HFF-Myc (cell line): Measurements from ENCODE around the gene TMEM217.
"Not testable (repeated sequence)": the region's sequence is repeated elsewhere in the genome, so short reads cannot be mapped to it uniquely, and the experiment has no call there.

Source experiments
- DNase-seq: peaks from one replicate; pipeline ENCODE4 v3.0.0-alpha.2; 2011; ENCODE audit warnings: low read depth; ENCODE audit errors: extremely low read depth
- H3K4me3 ChIP-seq: replicated peaks from 2 replicates; pipeline ENCODE4 v1.5.1; 2011; ENCODE audit warnings: low read depth, mild to moderate bottlenecking, control low read depth, low read length
- TF ChIP-seq, protein P1 (sequence below): IDR thresholded peaks from 2 replicates; pipeline ENCODE4 v1.5.1; 2012; ENCODE audit warnings: mild to moderate bottlenecking, low read depth, low read length, control low read depth; ENCODE audit errors: missing control alignments

TMEM217 gene

DNA sequence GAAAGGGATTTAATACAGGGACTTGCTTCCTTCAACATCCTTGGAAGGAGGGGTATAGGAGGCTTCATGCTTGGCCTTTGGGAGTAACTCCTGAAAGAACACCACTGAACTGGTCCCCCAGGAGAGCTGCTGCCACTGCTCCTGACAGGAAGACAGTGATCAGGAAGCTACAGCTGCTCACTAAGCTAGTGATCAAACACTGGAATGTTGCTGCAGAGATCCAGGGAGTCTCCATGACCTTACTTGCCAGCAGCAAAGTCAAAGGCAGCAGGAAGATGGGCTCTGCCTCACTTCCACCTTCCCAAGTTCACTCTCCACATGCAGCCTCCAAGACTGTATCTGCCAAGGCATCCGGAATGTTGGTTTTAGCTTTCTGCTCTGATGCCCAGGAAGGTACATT lies 56.2 kb downstream of the TMEM217 start:
- DNase-seq: no peak
- TF ChIP-seq, protein P1, sequence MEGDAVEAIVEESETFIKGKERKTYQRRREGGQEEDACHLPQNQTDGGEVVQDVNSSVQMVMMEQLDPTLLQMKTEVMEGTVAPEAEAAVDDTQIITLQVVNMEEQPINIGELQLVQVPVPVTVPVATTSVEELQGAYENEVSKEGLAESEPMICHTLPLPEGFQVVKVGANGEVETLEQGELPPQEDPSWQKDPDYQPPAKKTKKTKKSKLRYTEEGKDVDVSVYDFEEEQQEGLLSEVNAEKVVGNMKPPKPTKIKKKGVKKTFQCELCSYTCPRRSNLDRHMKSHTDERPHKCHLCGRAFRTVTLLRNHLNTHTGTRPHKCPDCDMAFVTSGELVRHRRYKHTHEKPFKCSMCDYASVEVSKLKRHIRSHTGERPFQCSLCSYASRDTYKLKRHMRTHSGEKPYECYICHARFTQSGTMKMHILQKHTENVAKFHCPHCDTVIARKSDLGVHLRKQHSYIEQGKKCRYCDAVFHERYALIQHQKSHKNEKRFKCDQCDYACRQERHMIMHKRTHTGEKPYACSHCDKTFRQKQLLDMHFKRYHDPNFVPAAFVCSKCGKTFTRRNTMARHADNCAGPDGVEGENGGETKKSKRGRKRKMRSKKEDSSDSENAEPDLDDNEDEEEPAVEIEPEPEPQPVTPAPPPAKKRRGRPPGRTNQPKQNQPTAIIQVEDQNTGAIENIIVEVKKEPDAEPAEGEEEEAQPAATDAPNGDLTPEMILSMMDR: no peak
- no peak overlapping the region for H3K4me3 ChIP-seq

- TF ChIP-seq, protein P1: no peak
- H3K4me3 ChIP-seq: no peak overlapping the region
- DNase-seq: no peak
Observed at GRCh38 chr6:37200085-37200484, 57.9 kb downstream of the TMEM217 start.

- not testable (repeated sequence) for DNase-seq, H3K4me3 ChIP-seq
Observed at GRCh38 chr6:37196451-37196850, 61.5 kb downstream of the TMEM217 start.

DNA sequence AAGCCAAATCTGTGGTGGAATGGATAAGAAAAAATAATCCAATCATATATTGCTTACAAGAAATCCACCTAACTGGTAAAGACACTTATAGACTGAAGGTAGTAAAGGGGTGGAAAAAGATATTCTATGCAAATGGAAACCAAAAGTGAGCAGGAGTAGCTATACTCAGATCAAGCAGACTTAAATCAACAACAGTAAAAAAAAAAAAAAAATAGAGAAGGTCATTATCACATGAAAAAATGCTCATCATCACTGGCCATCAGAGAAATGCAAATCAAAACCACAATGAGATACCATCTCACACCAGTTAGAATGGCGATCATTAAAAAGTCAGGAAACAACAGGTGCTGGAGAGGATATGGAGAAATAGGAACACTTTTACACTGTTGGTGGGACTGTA lies 63.1 kb downstream of the TMEM217 start:
- not testable (repeated sequence) for DNase-seq, H3K4me3 ChIP-seq

GRCh38 chr6:37192666-37193065 lies 65.3 kb downstream of the TMEM217 start:
- TF ChIP-seq, protein P1: no peak
- no peak for DNase-seq
- no peak overlapping the region for H3K4me3 ChIP-seq

GRCh38 chr6:37190159-37190535 lies 67.8 kb downstream of the TMEM217 start:
- DNase-seq: no peak
- TF ChIP-seq, protein P1: no peak
- H3K4me3 ChIP-seq: no peak overlapping the region

DNA sequence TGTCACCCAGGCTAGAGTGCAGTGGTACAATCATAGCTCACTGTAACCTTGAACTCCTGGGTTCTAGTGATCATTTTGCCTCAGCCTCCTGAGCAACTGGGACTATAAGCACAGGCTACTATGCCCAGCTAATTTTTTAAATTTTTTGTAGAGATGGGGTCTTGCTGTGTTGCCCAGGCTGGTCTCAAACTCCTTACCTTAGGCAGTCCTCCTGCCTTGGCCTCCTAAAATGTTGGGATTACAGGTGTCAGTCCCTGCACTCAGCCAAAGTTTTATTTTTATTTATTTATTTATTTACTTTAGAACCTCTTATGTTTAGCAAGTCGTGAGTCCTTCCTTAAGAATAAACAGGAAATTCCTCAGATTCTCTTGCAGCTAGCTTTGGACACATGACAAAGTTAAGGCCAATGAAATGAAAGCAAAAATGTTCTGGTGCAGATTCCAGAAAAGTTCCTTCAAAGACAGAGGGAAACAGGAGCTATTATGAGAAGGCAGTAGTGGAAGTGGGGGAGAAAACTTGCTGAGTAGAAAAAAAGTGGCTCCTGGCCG lies 68.9 kb downstream of the TMEM217 start:
- TF ChIP-seq, protein P1: no peak
- no peak for DNase-seq
- no peak overlapping the region for H3K4me3 ChIP-seq

DNA sequence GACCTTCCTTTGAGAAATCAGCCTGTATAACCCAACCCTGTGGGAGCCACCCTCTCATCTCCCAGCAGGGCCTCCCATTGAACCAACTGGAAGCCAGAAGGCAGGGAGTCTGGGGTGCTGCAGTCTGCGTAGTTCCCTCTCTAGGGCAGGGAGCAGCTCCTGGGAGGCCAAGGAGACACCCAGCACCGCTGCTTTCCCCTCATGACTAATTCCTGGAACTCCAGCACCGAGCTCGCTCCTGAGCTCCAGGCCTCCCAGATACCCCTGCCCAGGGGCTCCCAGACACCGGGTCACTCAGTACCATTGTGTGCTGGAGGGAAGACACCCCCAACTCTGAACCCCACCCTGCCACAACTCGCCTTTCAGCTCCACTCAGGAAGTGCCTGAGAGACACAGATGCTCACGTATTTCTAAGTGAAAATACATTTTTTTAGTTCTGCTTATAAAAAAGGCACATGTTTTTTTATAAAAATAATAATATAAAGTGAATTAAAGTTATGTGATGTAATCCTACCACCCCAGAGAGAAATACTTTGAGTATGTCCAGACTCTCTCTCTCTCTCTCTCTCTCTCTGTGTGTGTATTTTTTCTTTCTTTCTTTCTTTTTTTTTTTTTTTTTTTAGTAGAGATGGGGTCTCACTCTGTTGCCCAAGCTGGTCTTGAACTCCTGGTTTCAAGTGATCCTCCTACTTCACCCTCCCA lies 70.5 kb downstream of the TMEM217 start:
- DNase-seq: no peak
- TF ChIP-seq, protein P1: no peak
- no peak overlapping the region for H3K4me3 ChIP-seq

GRCh38 chr6:37185949-37186720 lies 71.8 kb downstream of the TMEM217 start:
- H3K4me3 ChIP-seq, DNase-seq: not testable (repeated sequence)
